IMR-90 (cell line): ENCODE data around the gene ADCK1. TPM values are rescaled to one million over a fixed set of nuclear protein-coding genes. Genes with fewer than 3 reads are reported as not detected.

ENCODE experiments used
- ATAC-seq: fragments of 200-7000 bp; cut with Tn5 transposase; 2 replicates; pipeline ENCODE4 v1.9.1; 2020; ENCODE audit warnings: low read depth, mild to moderate bottlenecking, moderate library complexity
- BruUV-seq: library from RNA; stranded (reverse); fragments of 400-500 nt; replicated peaks from 2 replicates; lab custom pipeline; 2021; lab: Mats Ljungman, UMichigan
- CTCF ChIA-PET: fragments of 300-600 bp; formaldehyde crosslinking; extraction: SDS; loops from one replicate; lab custom pipeline; 2021; ENCODE audit warnings: antibody characterized with exemption; lab: Yijun Ruan, JAX
- POLR2A ChIA-PET: fragments of 300-600 bp; sonication (Branson Sonifier 250); formaldehyde crosslinking; loops from one replicate; lab custom pipeline; 2022; ENCODE audit warnings: antibody characterized with exemption; ENCODE audit not compliant: unreplicated experiment; lab: Charles Lee
- DNase-seq: peaks from one replicate; pipeline ENCODE4 v3.0.0; 2013
- H2AFZ ChIP-seq: replicated peaks from 2 replicates; pipeline ENCODE3; 2013; ENCODE audit warnings: low read length, mild to moderate bottlenecking; ENCODE audit not compliant: poor library complexity
- H2AK5ac ChIP-seq: 2 replicates; pipeline ENCODE4 v1.6.1; 2013; ENCODE audit warnings: low read depth, low read length, inconsistent platforms
- H2AK9ac ChIP-seq: replicated peaks from 2 replicates; pipeline ENCODE3; 2013; ENCODE audit warnings: mild to moderate bottlenecking, low read depth, low read length, moderate library complexity; ENCODE audit not compliant: poor library complexity
- H2BK120ac ChIP-seq: 2 replicates; pipeline ENCODE4 v1.6.1; 2013; ENCODE audit warnings: low read depth, low read length, inconsistent platforms
- H2BK15ac ChIP-seq: 3 replicates; pipeline ENCODE4 v1.6.1; 2013; ENCODE audit warnings: low read depth, low read length, inconsistent platforms
- H2BK20ac ChIP-seq: 2 replicates; pipeline ENCODE4 v1.6.1; 2013; ENCODE audit warnings: low read depth, mild to moderate bottlenecking, inconsistent platforms, low read length, moderate library complexity
- H2BK5ac ChIP-seq: 2 replicates; pipeline ENCODE4 v1.6.1; 2013; ENCODE audit warnings: mild to moderate bottlenecking, low read depth, low read length, inconsistent platforms; ENCODE audit not compliant: poor library complexity, severe bottlenecking
- H3K14ac ChIP-seq: replicated peaks from 2 replicates; pipeline ENCODE4 v1.6.1; 2013; ENCODE audit warnings: low read depth, low read length, inconsistent platforms
- H3K18ac ChIP-seq: 2 replicates; pipeline ENCODE4 v1.6.1; 2013; ENCODE audit warnings: low read depth, low read length, control low read depth
- H3K23ac ChIP-seq: 2 replicates; pipeline ENCODE4 v1.6.1; 2013; ENCODE audit warnings: low read depth, low read length, inconsistent platforms
- H3K27ac ChIP-seq: 2 replicates; pipeline ENCODE4 v1.5.1; 2013; ENCODE audit warnings: mild to moderate bottlenecking, control low read depth, low read length; ENCODE audit not compliant: insufficient read depth
- H3K27me3 ChIP-seq: 2 replicates; pipeline ENCODE4 v1.6.1; 2013; ENCODE audit warnings: low read length; ENCODE audit not compliant: control insufficient read depth, insufficient read depth
- H3K36me3 ChIP-seq: 2 replicates; pipeline ENCODE4 v1.6.1; 2013; ENCODE audit warnings: low read length, mixed read lengths; ENCODE audit not compliant: control insufficient read depth, insufficient read depth
- H3K4ac ChIP-seq: 2 replicates; pipeline ENCODE4 v1.6.1; 2013; ENCODE audit warnings: low read depth, low read length, inconsistent platforms
- H3K4me1 ChIP-seq: 2 replicates; pipeline ENCODE4 v1.6.1; 2013; ENCODE audit warnings: low read length, mixed read lengths; ENCODE audit not compliant: control insufficient read depth, insufficient read depth
- H3K4me2 ChIP-seq: 2 replicates; pipeline ENCODE4 v1.6.1; 2013; ENCODE audit warnings: low read depth, mild to moderate bottlenecking, control low read depth, low read length, moderate library complexity
- H3K4me3 ChIP-seq: 2 replicates; pipeline ENCODE4 v1.5.1; 2013; ENCODE audit warnings: low read depth, mild to moderate bottlenecking, control low read depth, low read length, moderate library complexity; ENCODE audit not compliant: insufficient read depth
- H3K56ac ChIP-seq: 2 replicates; pipeline ENCODE4 v1.6.1; 2013; ENCODE audit warnings: low read length, inconsistent platforms; ENCODE audit not compliant: insufficient read depth; ENCODE audit errors: extremely low read depth
- H3K79me1 ChIP-seq, 2 experiments: 2 replicates each; pipeline ENCODE4 v1.6.1; 2013; ENCODE audit warnings: low read length in 2 of 2, inconsistent platforms in 1 of 2, low read depth in 1 of 2
- H3K9ac ChIP-seq: 2 replicates; pipeline ENCODE4 v1.6.1; 2013; ENCODE audit warnings: low read depth, low read length, control low read depth
- H3K9me1 ChIP-seq: 2 replicates; pipeline ENCODE4 v1.6.1; 2013; ENCODE audit warnings: low read length, inconsistent platforms; ENCODE audit not compliant: insufficient read depth
- H3K9me3 ChIP-seq: 2 replicates; pipeline ENCODE4 v1.6.1; 2013; ENCODE audit warnings: low read length; ENCODE audit not compliant: control insufficient read depth, insufficient read depth
- H4K20me1 ChIP-seq: 2 replicates; pipeline ENCODE4 v1.6.1; 2013; ENCODE audit warnings: low read length, inconsistent platforms; ENCODE audit not compliant: insufficient read depth
- H4K5ac ChIP-seq: 2 replicates; pipeline ENCODE4 v1.6.1; 2013; ENCODE audit warnings: mild to moderate bottlenecking, low read depth, low read length, control low read depth
- H4K8ac ChIP-seq, 2 experiments: 2 replicates each; pipeline ENCODE4 v1.6.1; 2013; ENCODE audit warnings: low read depth in 2 of 2, low read length in 2 of 2, control low read depth in 1 of 2, inconsistent platforms in 1 of 2
- H4K91ac ChIP-seq: 2 replicates; pipeline ENCODE4 v1.6.1; 2013; ENCODE audit warnings: low read depth, low read length, inconsistent platforms; ENCODE audit not compliant: insufficient read depth
- ELK1 ChIP-seq: fragments of 150-350 bp; IDR thresholded peaks from 2 replicates; pipeline ENCODE4 v1.6.1; 2016; ENCODE audit warnings: low read depth, mild to moderate bottlenecking, low read length, moderate library complexity, borderline replicate concordance
- FOS ChIP-seq: fragments of 150-350 bp; IDR thresholded peaks from 2 replicates; pipeline ENCODE4 v1.6.1; 2016; ENCODE audit warnings: low read depth, low read length
- MAFK ChIP-seq: IDR thresholded peaks from 2 replicates; pipeline ENCODE4 v1.6.1; 2012; ENCODE audit warnings: low read depth, low read length, improper control_type of control experiment
- MAZ ChIP-seq: IDR thresholded peaks from 2 replicates; pipeline ENCODE4 v1.6.1; 2012; ENCODE audit warnings: low read depth, mild to moderate bottlenecking, low read length, improper control_type of control experiment, moderate library complexity, borderline replicate concordance
- NFE2L2 ChIP-seq: fragments of 150-350 bp; IDR thresholded peaks from 2 replicates; pipeline ENCODE4 v1.6.1; 2016; ENCODE audit warnings: low read depth, mild to moderate bottlenecking, low read length
- RAD21 ChIP-seq: IDR thresholded peaks from 2 replicates; pipeline ENCODE4 v1.6.1; 2012; ENCODE audit warnings: low read length, improper control_type of control experiment
- RCOR1 ChIP-seq: IDR thresholded peaks from 2 replicates; pipeline ENCODE4 v1.6.1; 2012; ENCODE audit warnings: mild to moderate bottlenecking, low read length, improper control_type of control experiment; ENCODE audit not compliant: insufficient replicate concordance
- RFX5 ChIP-seq: IDR thresholded peaks from 2 replicates; pipeline ENCODE4 v1.8.0; 2012; ENCODE audit warnings: low read depth, mild to moderate bottlenecking, low read length, moderate library complexity
- SMC3 ChIP-seq: fragments of 150-350 bp; IDR thresholded peaks from 2 replicates; pipeline ENCODE4 v1.6.1; 2016; ENCODE audit warnings: low read depth, mild to moderate bottlenecking, antibody characterized with exemption, low read length, moderate library complexity
- USF2 ChIP-seq: fragments of 150-350 bp; IDR thresholded peaks from 2 replicates; pipeline ENCODE4 v1.6.1; 2017; ENCODE audit warnings: mild to moderate bottlenecking, antibody characterized with exemption, low read length, low read depth
- WGBS, 2 experiments: methylation state at CpG; one replicate each; pipeline versions ENCODE4 v1.1.5 to v1.1.7; 2013; ENCODE audit warnings: missing lambda C conversion rate in 2 of 2; ENCODE audit not compliant: insufficient read length in 1 of 2; ENCODE audit errors: extremely low coverage in 2 of 2; 5-methylcytosine and 5-hydroxymethylcytosine counted together
- dilution Hi-C: fragments of 300-500 bp; cut with HindIII; formaldehyde crosslinking; loops from one replicate; pipeline ENCODE4 v1.14.3; 2018; ENCODE audit warnings: low sequenced_read_pairs; ENCODE audit not compliant: unreplicated experiment
- in situ Hi-C: fragments of 300-500 bp; cut with MboI; formaldehyde crosslinking; loops from 3 replicates; pipeline ENCODE4 v1.14.3; 2019; ENCODE audit warnings: low sequenced_read_pairs, inconsistent platforms, mixed read lengths
- intact Hi-C: fragments of 100-400 bp; cut with micrococcal nuclease; formaldehyde crosslinking; loops from 2 replicates; pipeline ENCODE4 v1.10.0; 2022
- polyA plus RNA-seq, 3 experiments: library from polyadenylated mRNA; depleted of rRNA; stranded (reverse); fragments of >200 nt; gene quantifications; 2 replicates each; pipeline ENCODE4 v1.2.3, GENCODE V29; 2012; ENCODE audit warnings: low replicate concordance in 1 of 3
- total RNA-seq: library from RNA; depleted of rRNA; stranded (reverse); fragments of >200 nt; gene quantifications from 2 replicates; pipeline ENCODE4 v1.2.3, GENCODE V29; 2012

ADCK1 gene
- total and polyA plus RNA-seq, 2 of the 4 experiments (the other 2 are of a cell fraction) = 1.6 to 4.6 TPM

- dilution Hi-C loops (no loop called here), in situ Hi-C loops (loop anchor here (25.0 kb wide), 2 partner anchors 722 to 972 kb away; no protein-coding TSS in a partner anchor), intact Hi-C loops (loop anchor here (10.0 kb wide), 3 partner anchors 159 to 1039 kb away; no protein-coding TSS in a partner anchor)
- no TSS peak for BruUV-seq
- H3K9me3 ChIP-seq = no peaks in the 10 kb centered on the region
- no peaks in the 10 kb centered on the region; the same call in 1 of the 2 replicates for H4K20me1 ChIP-seq
- H2BK5ac ChIP-seq = no peak overlapping the region
- no peak overlapping the region for H3K4me3 ChIP-seq
- no peak overlapping the region for H3K4me2 ChIP-seq
- no peak for TF ChIP-seq SMC3
- TF ChIP-seq ELK1 = no peak
- TF ChIP-seq RFX5 = no peak
- no peak for TF ChIP-seq MAZ
- TF ChIP-seq USF2 = no peak
- no peak for TF ChIP-seq MAFK
- no peak for TF ChIP-seq NFE2L2
- TF ChIP-seq RAD21 = no peak
- no peak for TF ChIP-seq RCOR1
- no peak for TF ChIP-seq FOS
- H3K27ac ChIP-seq = no peak overlapping the region
- H2BK20ac ChIP-seq = no peak overlapping the region
- ChIA-PET CTCF (interaction anchor here (0.6 kb wide), 1 partner anchor 711 kb away, joined by 3 read pairs; no protein-coding TSS in a partner anchor), POLR2A (no interaction called here)
- no peak overlapping the region for H2BK120ac ChIP-seq
- no peaks in the 10 kb centered on the region for H3K4me1 ChIP-seq
- no peak overlapping the region for H3K18ac ChIP-seq
- H3K14ac ChIP-seq = no peak overlapping the region
- no peak overlapping the region for H4K91ac ChIP-seq
- ATAC-seq (no peak), DNase-seq (no peak)
- H3K56ac ChIP-seq = no peak overlapping the region
- no peaks in the 10 kb centered on the region for H3K9me1 ChIP-seq
- H2AK9ac ChIP-seq = no peak overlapping the region
- no peak overlapping the region for H2AK5ac ChIP-seq
- H4K8ac ChIP-seq = no peak overlapping the region
- no peak overlapping the region for H3K4ac ChIP-seq
- H2BK15ac ChIP-seq = no peak overlapping the region
- H3K36me3 ChIP-seq = no peaks in the 10 kb centered on the region
- H3K9ac ChIP-seq = no peak overlapping the region
- no peak overlapping the region for H4K5ac ChIP-seq
- no peak overlapping the region for H3K23ac ChIP-seq
- no peaks in the 10 kb centered on the region for H3K79me1 ChIP-seq
- H2AFZ ChIP-seq = no peak overlapping the region
- no CpG with 5 or more reads among the region's 6 CpGs for WGBS, 2 experiments
- H3K27me3 ChIP-seq = no peaks in the 10 kb centered on the region
These were observed 65.5 kb downstream of the ADCK1 start for GRCh38 chr14:77865455-77865854.
